ENCODE data around the gene EMC9. TPM values are rescaled to one million over a fixed set of nuclear protein-coding genes. Genes with fewer than 3 reads are reported as not detected.

Gene EMC9
- polyA plus RNA-seq, 1 of the 3 experiments (the other 2 are of a cell fraction) = 19.3 TPM

DNA sequence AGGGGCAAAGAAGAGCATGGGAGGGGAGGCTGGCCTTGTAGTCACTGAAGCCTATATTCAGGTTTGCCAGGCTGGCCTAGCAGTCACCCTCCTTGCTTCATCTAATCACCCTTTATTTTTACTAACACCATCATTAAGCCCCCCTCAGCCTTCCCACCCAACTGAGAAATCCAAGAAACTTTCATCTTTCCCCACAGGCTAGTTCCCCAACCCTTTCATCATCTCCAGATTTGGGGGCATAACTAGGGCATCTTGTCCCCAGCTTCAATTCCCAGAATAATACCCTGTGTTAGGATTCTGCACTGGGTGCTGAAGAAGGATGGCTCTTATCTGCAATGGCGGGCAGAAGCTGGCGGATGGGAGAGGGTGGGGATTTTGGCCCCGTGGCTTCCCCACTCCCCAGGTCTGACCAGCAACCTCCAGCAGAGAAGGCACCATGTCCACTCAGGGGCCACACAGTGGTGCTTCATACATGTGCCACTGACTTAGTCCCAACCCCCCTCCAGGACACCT, 40.4 kb downstream of the EMC9 start:
- H3K4me1 ChIP-seq (ENCODE audit: control insufficient read depth in 1 of 2, insufficient read depth in 2 of 2, low read depth in 1 of 2, low read length in 1 of 2) = peaks cover 0 to 3% of the 10 kb centered on the region in 2 experiments; a peak in 1 of 4 replicates
- H3F3A ChIP-seq (replicated peaks; ENCODE audit: insufficient read depth) = no peaks in the 10 kb centered on the region
- H3K4me2 ChIP-seq = no peak overlapping the region
- no peak for TF ChIP-seq YY1 (IDR thresholded peaks at IDR 0.05; ENCODE audit: low read depth)
- TF ChIP-seq TCF12 (IDR thresholded peaks at IDR 0.05) = no peak
- no peak for TF ChIP-seq GATA2 (CRISPR knock-in tag; IDR thresholded peaks at IDR 0.05)
- TF ChIP-seq, protein P1, sequence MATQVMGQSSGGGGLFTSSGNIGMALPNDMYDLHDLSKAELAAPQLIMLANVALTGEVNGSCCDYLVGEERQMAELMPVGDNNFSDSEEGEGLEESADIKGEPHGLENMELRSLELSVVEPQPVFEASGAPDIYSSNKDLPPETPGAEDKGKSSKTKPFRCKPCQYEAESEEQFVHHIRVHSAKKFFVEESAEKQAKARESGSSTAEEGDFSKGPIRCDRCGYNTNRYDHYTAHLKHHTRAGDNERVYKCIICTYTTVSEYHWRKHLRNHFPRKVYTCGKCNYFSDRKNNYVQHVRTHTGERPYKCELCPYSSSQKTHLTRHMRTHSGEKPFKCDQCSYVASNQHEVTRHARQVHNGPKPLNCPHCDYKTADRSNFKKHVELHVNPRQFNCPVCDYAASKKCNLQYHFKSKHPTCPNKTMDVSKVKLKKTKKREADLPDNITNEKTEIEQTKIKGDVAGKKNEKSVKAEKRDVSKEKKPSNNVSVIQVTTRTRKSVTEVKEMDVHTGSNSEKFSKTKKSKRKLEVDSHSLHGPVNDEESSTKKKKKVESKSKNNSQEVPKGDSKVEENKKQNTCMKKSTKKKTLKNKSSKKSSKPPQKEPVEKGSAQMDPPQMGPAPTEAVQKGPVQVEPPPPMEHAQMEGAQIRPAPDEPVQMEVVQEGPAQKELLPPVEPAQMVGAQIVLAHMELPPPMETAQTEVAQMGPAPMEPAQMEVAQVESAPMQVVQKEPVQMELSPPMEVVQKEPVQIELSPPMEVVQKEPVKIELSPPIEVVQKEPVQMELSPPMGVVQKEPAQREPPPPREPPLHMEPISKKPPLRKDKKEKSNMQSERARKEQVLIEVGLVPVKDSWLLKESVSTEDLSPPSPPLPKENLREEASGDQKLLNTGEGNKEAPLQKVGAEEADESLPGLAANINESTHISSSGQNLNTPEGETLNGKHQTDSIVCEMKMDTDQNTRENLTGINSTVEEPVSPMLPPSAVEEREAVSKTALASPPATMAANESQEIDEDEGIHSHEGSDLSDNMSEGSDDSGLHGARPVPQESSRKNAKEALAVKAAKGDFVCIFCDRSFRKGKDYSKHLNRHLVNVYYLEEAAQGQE (IDR thresholded peaks at IDR 0.05; ENCODE audit: low read depth, low read length) = no peak
- no peak for TF ChIP-seq NRF1 (IDR thresholded peaks at IDR 0.05; ENCODE audit: low read depth, low read length)
- H2AFZ ChIP-seq (ENCODE audit: low read depth) = no peak overlapping the region
- 95% methylated on average over 3 of the region's 3 CpGs for WGBS (ENCODE audit: low lambda C conversion rate)
- H3K9me3 ChIP-seq = no peaks in the 10 kb centered on the region
- H3K27ac ChIP-seq (ENCODE audit: low read depth in 2 of 2, low read length in 1 of 2) = no peak overlapping the region
- DNase-seq = no peak
- no peaks in the 10 kb centered on the region for H4K20me1 ChIP-seq (ENCODE audit: insufficient read depth)
- POLR2A ChIA-PET = interaction anchor here (1.0 to 1.1 kb wide), 2 partner anchors 8 to 22 kb away, joined by 3 to 5 read pairs; no protein-coding TSS in a partner anchor
- peaks cover 3 to 23% of the 10 kb centered on the region in 2 experiments for H3K36me3 ChIP-seq (replicated peaks in 1 of 2; ENCODE audit: control insufficient read depth in 1 of 2, insufficient read depth in 2 of 2, low read length in 1 of 2)
- H3K79me2 ChIP-seq (ENCODE audit: insufficient read depth) = peaks cover under 1% of the 10 kb centered on the region; the same call in 1 of the 2 replicates
- no peak overlapping the region for H3K4me3 ChIP-seq (ENCODE audit: low read depth in 2 of 2, low read length in 1 of 2)
- no peak overlapping the region for H3K9ac ChIP-seq
- no peaks in the 10 kb centered on the region for H3K27me3 ChIP-seq (ENCODE audit: insufficient read depth)
- H3K9me2 ChIP-seq = no peaks in the 10 kb centered on the region
- CTCF ChIA-PET = interaction anchor here (0.6 to 25.4 kb wide), 4 partner anchors 5 to 469 kb away, joined by 3 to 1159 read pairs (median 111); partner anchors contain the start of genes CARMIL3, CPNE6 and IRF9

DNA sequence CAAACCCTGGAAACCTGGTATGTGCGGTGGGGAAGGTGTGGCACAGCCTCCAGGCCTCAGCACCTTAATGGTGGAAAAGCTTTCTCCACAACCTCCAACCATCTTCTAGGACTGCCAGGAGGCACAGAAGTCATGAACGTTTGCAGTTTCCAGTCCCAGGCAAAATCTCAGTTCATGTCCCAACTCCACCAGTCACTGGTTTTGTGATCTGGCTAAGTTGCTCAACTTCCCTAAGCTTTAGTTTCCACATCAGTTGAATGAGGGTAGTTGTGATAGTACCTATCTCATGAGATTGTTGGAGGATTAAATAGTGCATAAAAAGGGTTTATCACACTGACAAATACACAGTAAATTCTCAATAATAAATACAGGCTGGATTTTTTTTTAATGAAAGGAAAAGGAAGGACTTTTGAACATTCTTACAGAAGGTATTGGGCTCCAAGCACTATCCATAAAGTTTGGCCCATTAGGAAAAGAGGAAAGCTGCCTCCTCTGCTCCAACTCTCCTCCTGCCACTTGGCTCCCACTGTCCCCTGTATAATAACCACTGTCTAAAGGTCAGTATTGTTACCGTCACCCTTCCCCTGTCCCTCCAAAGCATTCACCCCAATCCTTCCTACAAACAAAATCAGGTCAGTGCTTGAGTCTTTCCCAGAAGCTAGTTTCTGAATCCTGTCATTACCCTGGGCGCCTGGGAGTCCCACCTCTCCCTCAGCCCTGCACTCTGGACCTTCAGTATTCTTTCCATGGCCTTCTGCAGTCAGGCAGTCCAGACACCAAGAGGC, 41.0 kb downstream of the EMC9 start:
- Histone ChIP-seq H3K27me3 (ENCODE audit: insufficient read depth) (no peaks in the 10 kb centered on the region), H3K9me3 (no peaks in the 10 kb centered on the region), H3K9me2 (no peaks in the 10 kb centered on the region), H2AFZ (ENCODE audit: low read depth) (no peak overlapping the region), H3K27ac (ENCODE audit: low read depth in 2 of 2, low read length in 1 of 2) (no peak overlapping the region), H3F3A (replicated peaks; ENCODE audit: insufficient read depth) (no peaks in the 10 kb centered on the region), H4K20me1 (ENCODE audit: insufficient read depth) (no peaks in the 10 kb centered on the region), H3K79me2 (ENCODE audit: insufficient read depth) (peaks cover 7% of the 10 kb centered on the region), H3K4me2 (no peak overlapping the region), H3K4me1 (ENCODE audit: control insufficient read depth in 1 of 2, insufficient read depth in 2 of 2, low read depth in 1 of 2, low read length in 1 of 2) (peaks cover 5 to 8% of the 10 kb centered on the region in 2 experiments; a peak in 2 of 4 replicates), H3K36me3 (replicated peaks in 1 of 2; ENCODE audit: control insufficient read depth in 1 of 2, insufficient read depth in 2 of 2, low read length in 1 of 2) (peaks cover 3 to 23% of the 10 kb centered on the region in 2 experiments), H3K9ac (no peak overlapping the region), H3K4me3 (ENCODE audit: low read depth in 2 of 2, low read length in 1 of 2) (no peak overlapping the region)
- DNase-seq = no peak
- ChIA-PET POLR2A (interaction anchor here (1.0 kb wide), 1 partner anchor 8 kb away, joined by 3 read pairs; no protein-coding TSS in a partner anchor), CTCF (interaction anchor here (0.6 to 25.4 kb wide), 4 partner anchors 6 to 61 kb away, joined by 3 to 1159 read pairs (median 111); partner anchors contain the start of genes CARMIL3, CPNE6 and IRF9)
- WGBS (ENCODE audit: low lambda C conversion rate) = 70% methylated on average over 3 of the region's 4 CpGs
- TF ChIP-seq, protein P2, sequence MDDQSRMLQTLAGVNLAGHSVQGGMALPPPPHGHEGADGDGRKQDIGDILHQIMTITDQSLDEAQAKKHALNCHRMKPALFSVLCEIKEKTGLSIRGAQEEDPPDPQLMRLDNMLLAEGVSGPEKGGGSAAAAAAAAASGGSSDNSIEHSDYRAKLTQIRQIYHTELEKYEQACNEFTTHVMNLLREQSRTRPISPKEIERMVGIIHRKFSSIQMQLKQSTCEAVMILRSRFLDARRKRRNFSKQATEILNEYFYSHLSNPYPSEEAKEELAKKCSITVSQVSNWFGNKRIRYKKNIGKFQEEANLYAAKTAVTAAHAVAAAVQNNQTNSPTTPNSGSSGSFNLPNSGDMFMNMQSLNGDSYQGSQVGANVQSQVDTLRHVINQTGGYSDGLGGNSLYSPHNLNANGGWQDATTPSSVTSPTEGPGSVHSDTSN (IDR thresholded peaks at IDR 0.05) = no peak
- TF ChIP-seq, protein P3, sequence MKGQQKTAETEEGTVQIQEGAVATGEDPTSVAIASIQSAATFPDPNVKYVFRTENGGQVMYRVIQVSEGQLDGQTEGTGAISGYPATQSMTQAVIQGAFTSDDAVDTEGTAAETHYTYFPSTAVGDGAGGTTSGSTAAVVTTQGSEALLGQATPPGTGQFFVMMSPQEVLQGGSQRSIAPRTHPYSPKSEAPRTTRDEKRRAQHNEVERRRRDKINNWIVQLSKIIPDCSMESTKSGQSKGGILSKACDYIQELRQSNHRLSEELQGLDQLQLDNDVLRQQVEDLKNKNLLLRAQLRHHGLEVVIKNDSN (IDR thresholded peaks at IDR 0.05; ENCODE audit: borderline replicate concordance, low read depth) = no peak
- TF ChIP-seq SIN3A (IDR thresholded peaks at IDR 0.05; ENCODE audit: borderline replicate concordance, low read depth, low read length) (no peak), GATA2 (CRISPR knock-in tag; IDR thresholded peaks at IDR 0.05) (no peak), GABPA (IDR thresholded peaks at IDR 0.05; ENCODE audit: low read depth) (no peak), NRF1 (IDR thresholded peaks at IDR 0.05; ENCODE audit: low read depth, low read length) (no peak), FOXM1 (IDR thresholded peaks at IDR 0.05; ENCODE audit: low read depth) (no peak), TCF12 (IDR thresholded peaks at IDR 0.05) (no peak)
- TF ChIP-seq, protein P4, sequence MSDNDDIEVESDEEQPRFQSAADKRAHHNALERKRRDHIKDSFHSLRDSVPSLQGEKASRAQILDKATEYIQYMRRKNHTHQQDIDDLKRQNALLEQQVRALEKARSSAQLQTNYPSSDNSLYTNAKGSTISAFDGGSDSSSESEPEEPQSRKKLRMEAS (IDR thresholded peaks at IDR 0.05; ENCODE audit: low read depth) = no peak
- TF ChIP-seq, protein P5, sequence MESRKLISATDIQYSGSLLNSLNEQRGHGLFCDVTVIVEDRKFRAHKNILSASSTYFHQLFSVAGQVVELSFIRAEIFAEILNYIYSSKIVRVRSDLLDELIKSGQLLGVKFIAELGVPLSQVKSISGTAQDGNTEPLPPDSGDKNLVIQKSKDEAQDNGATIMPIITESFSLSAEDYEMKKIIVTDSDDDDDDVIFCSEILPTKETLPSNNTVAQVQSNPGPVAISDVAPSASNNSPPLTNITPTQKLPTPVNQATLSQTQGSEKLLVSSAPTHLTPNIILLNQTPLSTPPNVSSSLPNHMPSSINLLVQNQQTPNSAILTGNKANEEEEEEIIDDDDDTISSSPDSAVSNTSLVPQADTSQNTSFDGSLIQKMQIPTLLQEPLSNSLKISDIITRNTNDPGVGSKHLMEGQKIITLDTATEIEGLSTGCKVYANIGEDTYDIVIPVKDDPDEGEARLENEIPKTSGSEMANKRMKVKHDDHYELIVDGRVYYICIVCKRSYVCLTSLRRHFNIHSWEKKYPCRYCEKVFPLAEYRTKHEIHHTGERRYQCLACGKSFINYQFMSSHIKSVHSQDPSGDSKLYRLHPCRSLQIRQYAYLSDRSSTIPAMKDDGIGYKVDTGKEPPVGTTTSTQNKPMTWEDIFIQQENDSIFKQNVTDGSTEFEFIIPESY (IDR thresholded peaks at IDR 0.05; ENCODE audit: borderline replicate concordance, low read depth) = no peak
